Mesenteric fat pad (tissue), 1 donor: ENCODE results near the gene ZNF423. TPM values are rescaled to one million over a fixed set of nuclear protein-coding genes. Genes with fewer than 3 reads are reported as not detected.
"Not testable (repeated sequence)": the region's sequence is repeated elsewhere in the genome, so short reads cannot be mapped to it uniquely, and the experiment has no call there.

ENCODE experiments used
- DNase-seq: peaks from one replicate; pipeline ENCODE4 v3.0.0-alpha.2; 2020; ENCODE audit warnings: low spot score
- total RNA-seq: library from RNA; stranded (reverse); fragmentation: NEBNext Ultra II Directional; extraction: Animal tissue kit (Norgen Biotek cat#: 25700); gene quantifications from one replicate; pipeline ENCODE4 v1.2.1, GENCODE V29; 2021
- donor health status: DM: yes; HTN: yes; CAD: no.

The ZNF423 gene
- total RNA-seq, 1 donor from 2014 or later = 13.5 TPM

- DNase-seq = not testable (repeated sequence)
Measured at GRCh38 chr16:49871824-49872223, 15.9 kb upstream of the ZNF423 start.

GRCh38 chr16:49869731-49870130, 13.8 kb upstream of the ZNF423 start:
- no peak for DNase-seq

GRCh38 chr16:49867796-49868668, 12.1 kb upstream of the ZNF423 start:
- no peak for DNase-seq

GRCh38 chr16:49867234-49867633, 11.3 kb upstream of the ZNF423 start:
- no peak for DNase-seq

GRCh38 chr16:49866595-49867071, 10.7 kb upstream of the ZNF423 start:
- DNase-seq = no peak

- DNase-seq = no peak
Measured at GRCh38 chr16:49862694-49863093, 6.8 kb upstream of the ZNF423 start.

- no peak for DNase-seq
Measured at GRCh38 chr16:49861299-49861698, 5.4 kb upstream of the ZNF423 start.

- no peak for DNase-seq
Measured at GRCh38 chr16:49860593-49860992, 4.7 kb upstream of the ZNF423 start.

GRCh38 chr16:49859125-49859811, 3.4 kb upstream of the ZNF423 start:
- no peak for DNase-seq

GRCh38 chr16:49858200-49859124, 2.5 kb upstream of the ZNF423 start:
- DNase-seq = no peak

- DNase-seq = no peak
Measured at GRCh38 chr16:49857423-49858181, 1.7 kb upstream of the ZNF423 start.

- no peak for DNase-seq
Measured at GRCh38 chr16:49856672-49857330, 889 bp upstream of the ZNF423 start.

- no peak for DNase-seq
Measured at GRCh38 chr16:49855280-49855821, 561 bp downstream of the ZNF423 start.

GRCh38 chr16:49854796-49855203, 1.1 kb downstream of the ZNF423 start:
- DNase-seq = no peak

GRCh38 chr16:49854188-49854795, 1.6 kb downstream of the ZNF423 start:
- DNase-seq = no peak

- no peak for DNase-seq
Measured at GRCh38 chr16:49852279-49852678, 3.6 kb downstream of the ZNF423 start.

- no peak for DNase-seq
Measured at GRCh38 chr16:49851468-49851787, 4.5 kb downstream of the ZNF423 start.

- DNase-seq = no peak
Measured at GRCh38 chr16:49850558-49851467, 5.1 kb downstream of the ZNF423 start.
